Measurements from ENCODE around the gene UAP1L1. TPM values are rescaled to one million over a fixed set of nuclear protein-coding genes. Genes with fewer than 3 reads are reported as not detected.

UAP1L1 gene
- total RNA-seq, 1 donor, result 16.0 TPM

GRCh38 chr9:137103206-137103999 is 26.1 kb downstream of the UAP1L1 start:
- DNase-seq (ENCODE audit: low read depth), result no peak
- TF ChIP-seq CTCF (IDR thresholded peaks at IDR 0.05; ENCODE audit: insufficient read depth, low read depth, low read length), result no peak

GRCh38 chr9:137105814-137106661 is 28.7 kb downstream of the UAP1L1 start:
- TF ChIP-seq CTCF (IDR thresholded peaks at IDR 0.05; ENCODE audit: insufficient read depth, low read depth, low read length), result no peak
- DNase-seq (ENCODE audit: low read depth), result no peak
- no peak overlapping the region for H3K4me3 ChIP-seq (ENCODE audit: low read depth, low read length)

More at GRCh38 chr9:137103206-137103999, 26.1 kb downstream of the UAP1L1 start:
- no peak overlapping the region for H3K4me3 ChIP-seq (ENCODE audit: low read depth, low read length)

- no peak for TF ChIP-seq CTCF (IDR thresholded peaks at IDR 0.05; ENCODE audit: insufficient read depth, low read depth, low read length)
- no peak overlapping the region for H3K4me3 ChIP-seq (ENCODE audit: low read depth, low read length)
- no peak for DNase-seq (ENCODE audit: low read depth)
Observed at GRCh38 chr9:137106662-137107250, 29.4 kb downstream of the UAP1L1 start.

- no peak overlapping the region for H3K4me3 ChIP-seq (ENCODE audit: low read depth, low read length)
- no peak for DNase-seq (ENCODE audit: low read depth)
- TF ChIP-seq CTCF (IDR thresholded peaks at IDR 0.05; ENCODE audit: insufficient read depth, low read depth, low read length), result no peak
Observed at GRCh38 chr9:137107312-137107921, 30.1 kb downstream of the UAP1L1 start.

- no peak for TF ChIP-seq CTCF (IDR thresholded peaks at IDR 0.05; ENCODE audit: insufficient read depth, low read depth, low read length)
- no peak for DNase-seq (ENCODE audit: low read depth)
- no peak overlapping the region for H3K4me3 ChIP-seq (ENCODE audit: low read depth, low read length)
Observed at GRCh38 chr9:137107982-137108381, 30.7 kb downstream of the UAP1L1 start.

GRCh38 chr9:137108608-137109249 is 31.4 kb downstream of the UAP1L1 start:
- no peak overlapping the region for H3K4me3 ChIP-seq (ENCODE audit: low read depth, low read length)
- TF ChIP-seq CTCF (IDR thresholded peaks at IDR 0.05; ENCODE audit: insufficient read depth, low read depth, low read length), result no peak
- no peak for DNase-seq (ENCODE audit: low read depth)
